ENCODE measurements around the gene SYMPK. TPM values are rescaled to one million over a fixed set of nuclear protein-coding genes. Genes with fewer than 3 reads are reported as not detected.
A peak's percentile ranks its signal among the peaks of the same experiment; 100 is the strongest.

The SYMPK gene
- total and polyA plus RNA-seq, 2 experiments from 2014 or later: 33.4 to 41.6 TPM

DNA sequence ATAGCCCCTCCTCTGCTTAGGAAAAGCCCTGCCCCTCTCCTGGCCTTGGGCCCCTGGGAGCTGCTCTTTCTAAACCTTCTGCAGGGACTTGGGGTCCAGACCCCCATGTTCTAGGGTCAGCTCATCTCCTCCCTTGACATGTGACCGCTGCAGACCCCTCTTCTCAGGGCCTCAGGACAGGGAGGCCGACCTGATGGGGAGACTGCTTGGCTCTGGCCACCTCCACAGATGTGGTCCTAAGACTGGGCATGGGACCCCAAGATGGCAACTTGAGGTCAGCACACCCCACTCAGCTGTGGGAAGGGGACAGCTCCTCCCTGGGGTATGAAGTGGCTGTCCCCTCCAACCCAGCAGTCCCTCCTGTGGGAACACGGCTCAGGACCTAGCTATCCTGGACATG lies 90.0 kb downstream of the SYMPK start:
- Histone ChIP-seq H4K20me1 (ENCODE audit: insufficient read depth, poor library complexity, severe bottlenecking) (no peaks in the 10 kb centered on the region), H3K9me3 (ENCODE audit: low read depth) (no peaks in the 10 kb centered on the region), H3K27ac (no peak overlapping the region), H3K79me2 (peaks cover 1% of the 10 kb centered on the region), H3K27me3 (no peaks in the 10 kb centered on the region), H3K4me2 (no peak overlapping the region), H2AFZ (no peak overlapping the region), H3K36me3 (replicated peaks; ENCODE audit: insufficient read depth, low read depth) (no peaks in the 10 kb centered on the region), H3K4me3 (no peak overlapping the region), H3K9me2 (replicated peaks; ENCODE audit: insufficient read depth) (no peaks in the 10 kb centered on the region), H3K4me1 (ENCODE audit: insufficient read depth) (peaks cover 3% of the 10 kb centered on the region)
- no peak for DNase-seq (ENCODE audit: low spot score)
- no peak for TF ChIP-seq EZH2 (IDR thresholded peaks at IDR 0.05; ENCODE audit: borderline replicate concordance)
- no peak for TF ChIP-seq EZH2phosphoT487 (IDR thresholded peaks at IDR 0.05; ENCODE audit: low read depth, severe bottlenecking, unreplicated experiment)
- no peak for TF ChIP-seq CTCF (IDR thresholded peaks at IDR 0.05; ENCODE audit: poor library complexity)
- 96% methylated on average over 3 of the region's 3 CpGs for WGBS (ENCODE audit: low lambda C conversion rate, missing lambda C conversion rate)

- DNase-seq (ENCODE audit: low spot score): no peak
- no peak overlapping the region for H3K27ac ChIP-seq
- peaks cover 3% of the 10 kb centered on the region for H3K4me1 ChIP-seq (ENCODE audit: insufficient read depth)
- no peaks in the 10 kb centered on the region for H3K9me2 ChIP-seq (replicated peaks; ENCODE audit: insufficient read depth)
- H3K9me3 ChIP-seq (ENCODE audit: low read depth): no peaks in the 10 kb centered on the region
- WGBS (ENCODE audit: low lambda C conversion rate, missing lambda C conversion rate): 91% methylated on average over 14 of the region's 14 CpGs
- H2AFZ ChIP-seq: no peak overlapping the region
- H3K36me3 ChIP-seq (replicated peaks; ENCODE audit: insufficient read depth, low read depth): no peaks in the 10 kb centered on the region
- H3K4me2 ChIP-seq: no peak overlapping the region
- no peak for TF ChIP-seq CTCF (IDR thresholded peaks at IDR 0.05; ENCODE audit: poor library complexity)
- no peak overlapping the region for H3K4me3 ChIP-seq
- H3K27me3 ChIP-seq: no peaks in the 10 kb centered on the region
- H3K79me2 ChIP-seq: peaks cover 6% of the 10 kb centered on the region
- no peaks in the 10 kb centered on the region for H4K20me1 ChIP-seq (ENCODE audit: insufficient read depth, poor library complexity, severe bottlenecking)
Observed at GRCh38 chr19:45772130-45772840, 90.7 kb downstream of the SYMPK start.

DNA sequence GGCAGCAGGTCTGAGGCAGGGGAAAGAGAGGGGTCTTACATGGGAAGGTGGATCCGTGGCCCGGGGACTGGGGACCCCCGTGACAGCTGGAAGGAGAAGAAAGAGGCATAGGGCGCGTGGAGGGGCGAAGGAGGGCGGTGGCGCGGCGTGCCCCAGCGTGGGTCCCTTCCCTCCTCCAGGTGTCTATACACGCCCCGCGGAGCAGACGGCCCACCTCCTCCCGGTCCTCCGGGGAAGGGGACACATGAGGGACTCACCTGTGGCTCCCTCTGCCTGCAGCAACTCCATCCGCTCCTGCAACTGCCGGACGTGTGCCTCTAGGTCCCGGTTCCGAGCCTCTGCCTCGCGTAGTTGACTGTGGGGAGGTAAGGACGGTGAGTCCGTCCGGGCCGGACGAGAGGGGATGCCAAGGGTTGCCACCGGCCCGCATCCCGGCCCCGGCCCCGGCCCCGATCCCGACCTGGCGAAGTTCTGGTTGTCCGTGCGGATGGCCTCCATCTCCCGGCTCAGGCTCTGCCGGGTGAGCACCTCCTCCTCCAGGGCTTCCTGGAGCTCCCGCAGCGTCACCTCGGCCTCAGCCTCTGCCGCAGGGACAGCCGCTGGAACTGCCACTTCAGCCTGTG lies 91.5 kb downstream of the SYMPK start:
- H3K4me2 ChIP-seq: peak overlapping the region; percentile 90
- H3K9me3 ChIP-seq (ENCODE audit: low read depth): no peaks in the 10 kb centered on the region
- WGBS (ENCODE audit: low lambda C conversion rate, missing lambda C conversion rate): 95% methylated on average over 31 of the region's 46 CpGs
- no peak overlapping the region for H3K4me3 ChIP-seq
- TF ChIP-seq EZH2phosphoT487 (IDR thresholded peaks at IDR 0.05; ENCODE audit: low read depth, severe bottlenecking, unreplicated experiment) (no peak), CTCF (IDR thresholded peaks at IDR 0.05; ENCODE audit: poor library complexity) (no peak), EZH2 (IDR thresholded peaks at IDR 0.05; ENCODE audit: borderline replicate concordance) (no peak)
- H3K36me3 ChIP-seq (replicated peaks; ENCODE audit: insufficient read depth, low read depth): no peaks in the 10 kb centered on the region
- H3K4me1 ChIP-seq (ENCODE audit: insufficient read depth): peaks cover 11% of the 10 kb centered on the region
- H4K20me1 ChIP-seq (ENCODE audit: insufficient read depth, poor library complexity, severe bottlenecking): no peaks in the 10 kb centered on the region
- no peak overlapping the region for H2AFZ ChIP-seq
- no peak for DNase-seq (ENCODE audit: low spot score)
- no peaks in the 10 kb centered on the region for H3K9me2 ChIP-seq (replicated peaks; ENCODE audit: insufficient read depth)
- H3K27me3 ChIP-seq: no peaks in the 10 kb centered on the region
- peak overlapping the region; percentile 91 for H3K27ac ChIP-seq
- peaks cover 15% of the 10 kb centered on the region for H3K79me2 ChIP-seq

Measured in hepatocyte (in vitro differentiated cells).